Measurements from ENCODE around the gene SUSD1.

- TF ChIP-seq CTCF (IDR thresholded peaks at IDR 0.05) (no peak), POLR2A (IDR thresholded peaks at IDR 0.05) (no peak), POLR2AphosphoS5 (IDR thresholded peaks at IDR 0.05) (no peak)
These were observed 139.8 kb downstream of the SUSD1 start for GRCh38 chr9:112035166-112035826.
